Cardiac septum (tissue), 1 donor: ENCODE data around the gene RPS6KC1. TPM values are rescaled to one million over a fixed set of nuclear protein-coding genes. Genes with fewer than 3 reads are reported as not detected.
"Not testable (repeated sequence)": the region's sequence is repeated elsewhere in the genome, so short reads cannot be mapped to it uniquely, and the experiment has no call there.

Experiments used
- DNase-seq: peaks from one replicate; pipeline ENCODE4 v3.0.0-alpha.2; 2020; ENCODE audit warnings: low spot score
- intact Hi-C: fragments of 100-400 bp; cut with DNase I; formaldehyde crosslinking; loops from one replicate; pipeline ENCODE4 v1.14.0; 2022
- total RNA-seq: library from RNA; stranded (reverse); fragmentation: NEBNext Ultra II Directional; extraction: Animal tissue kit (Norgen Biotek cat#: 25700); gene quantifications from one replicate; pipeline ENCODE4 v1.2.1, GENCODE V29; 2021
- donor health status: DM: no; HTN: no; CAD: no.

RPS6KC1 gene
- total RNA-seq, 1 donor from 2014 or later: 12.7 TPM

GRCh38 chr1:213297021-213297420, 246.0 kb downstream of the RPS6KC1 start:
- intact Hi-C loops: no loop called here
- no peak for DNase-seq

- DNase-seq: no peak
These were observed 249.4 kb downstream of the RPS6KC1 start for GRCh38 chr1:213300433-213300832.

GRCh38 chr1:213301524-213301923, 250.5 kb downstream of the RPS6KC1 start:
- intact Hi-C loops, DNase-seq: not testable (repeated sequence)

More at GRCh38 chr1:213300433-213300832, 249.4 kb downstream of the RPS6KC1 start:
- intact Hi-C loops: no loop called here

DNA sequence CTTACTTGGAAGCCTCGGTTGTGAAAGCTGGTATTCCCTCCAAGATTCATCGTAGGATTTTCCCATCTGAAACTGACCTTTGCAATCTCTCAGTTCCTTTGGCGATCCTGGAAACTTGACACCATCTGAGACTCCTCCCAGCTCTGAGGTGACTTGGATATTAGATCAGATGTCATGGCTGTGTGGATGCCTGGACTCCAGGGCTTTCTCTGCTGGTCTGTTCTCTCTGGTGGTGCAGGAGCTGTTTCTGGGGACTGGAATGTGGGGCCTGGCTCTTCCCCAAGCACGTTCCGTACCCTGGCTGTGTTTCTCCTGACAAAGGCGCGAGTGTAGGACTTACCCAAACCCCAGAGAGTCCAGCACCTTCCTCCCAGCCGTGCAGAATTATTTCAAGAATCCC, 252.2 kb downstream of the RPS6KC1 start:
- intact Hi-C loops: no loop called here
- DNase-seq: no peak

DNA sequence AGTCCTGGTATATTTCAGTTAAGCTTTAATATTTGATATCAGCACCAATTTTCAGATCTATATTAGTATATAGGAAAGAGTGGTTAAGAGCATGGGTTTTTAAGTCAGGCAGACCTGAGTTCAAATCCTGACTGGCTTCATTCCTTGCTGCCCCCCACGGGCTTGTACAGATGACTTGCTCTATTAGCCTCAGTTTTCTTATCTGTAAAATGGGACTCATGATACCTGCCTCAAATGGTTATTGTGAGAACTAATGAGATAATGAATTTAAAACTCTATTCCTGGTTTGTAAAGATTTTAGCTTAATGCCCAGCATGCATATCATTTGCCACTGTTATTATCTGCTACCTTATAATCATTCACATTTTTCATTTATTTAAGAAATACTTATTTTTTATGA, 264.5 kb downstream of the RPS6KC1 start:
- no peak for DNase-seq
- intact Hi-C loops: no loop called here

GRCh38 chr1:213318458-213318857, 267.4 kb downstream of the RPS6KC1 start:
- intact Hi-C loops, DNase-seq: not testable (repeated sequence)

- no peak for DNase-seq
- intact Hi-C loops: no loop called here
These were observed 269.3 kb downstream of the RPS6KC1 start for GRCh38 chr1:213320191-213320870.

Other genes with a start within 250 kb of the RPS6KC1 start
- gene SPATA45, start 203.6 kb upstream of the RPS6KC1 start, total RNA-seq: not detected
- 1.7 TPM for gene FLVCR1, start 193.0 kb upstream of the RPS6KC1 start, total RNA-seq
- gene VASH2, start 100.7 kb upstream of the RPS6KC1 start, total RNA-seq: 0.38 TPM
- 17.8 TPM for gene ANGEL2, start 35.4 kb upstream of the RPS6KC1 start, total RNA-seq